Embryonic facial prominence (tissue), 1 donor: ENCODE results near the gene KIAA1958.

Experiments used
- DNase-seq: peaks from one replicate; pipeline ENCODE4 v3.0.0-alpha.2; 2016; ENCODE audit errors: extremely low spot score

The KIAA1958 gene

GRCh38 chr9:112605518-112605917 is 118.9 kb downstream of the KIAA1958 start:
- no peak for DNase-seq

- DNase-seq: no peak
Observed at GRCh38 chr9:112605963-112606699, 119.5 kb downstream of the KIAA1958 start.

- no peak for DNase-seq
Observed at GRCh38 chr9:112608851-112609250, 122.2 kb downstream of the KIAA1958 start.

DNA sequence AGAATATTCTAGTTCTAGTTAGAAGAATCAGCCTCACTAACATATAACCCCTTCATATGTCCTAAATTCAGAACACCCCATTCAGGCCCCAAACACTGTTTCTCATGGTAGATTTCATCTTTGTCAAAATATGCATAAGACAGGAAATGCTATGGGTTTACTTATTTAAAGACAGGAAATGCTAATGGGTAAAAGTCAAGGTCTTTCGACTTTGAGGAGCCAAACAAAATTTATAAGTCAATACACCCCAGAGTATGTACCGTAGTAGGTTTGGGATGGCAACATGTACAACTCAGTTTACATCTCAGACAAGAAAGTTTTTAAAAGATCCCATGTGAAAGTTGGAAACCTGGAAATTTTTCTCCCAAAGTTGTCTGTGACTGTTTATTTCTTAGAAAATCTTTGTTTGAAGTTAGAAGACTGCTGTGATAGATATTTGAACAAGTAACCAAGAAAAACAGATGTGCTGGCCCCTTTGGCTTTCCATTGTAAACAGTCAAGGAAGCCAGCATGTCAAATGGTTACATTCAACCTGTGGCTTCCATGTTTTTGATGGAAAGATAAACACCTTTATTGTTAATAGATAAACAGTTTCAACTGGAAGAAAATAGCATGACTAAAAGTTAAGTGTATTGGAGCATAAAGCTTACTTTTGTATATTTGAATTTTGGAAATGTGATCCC is 129.1 kb downstream of the KIAA1958 start:
- DNase-seq: no peak

DNA sequence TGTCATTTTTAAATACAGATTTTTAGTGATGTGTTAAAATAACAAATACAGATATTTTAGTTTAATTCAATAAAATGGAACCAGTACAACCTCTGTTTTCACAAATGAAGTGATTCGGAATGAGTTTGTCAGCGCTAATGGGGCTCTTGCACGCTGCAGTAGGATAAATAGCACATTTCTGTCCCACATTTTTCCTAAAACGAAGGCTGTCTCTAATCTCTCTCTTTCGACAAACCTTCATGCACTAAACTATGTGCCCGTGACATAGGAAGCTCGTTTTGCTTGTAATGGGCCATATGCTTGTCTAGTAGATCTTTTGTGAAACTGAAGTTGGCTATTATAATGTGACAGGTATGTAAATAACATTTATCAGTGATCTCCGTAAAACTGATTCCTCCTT is 130.7 kb downstream of the KIAA1958 start:
- no peak for DNase-seq

DNA sequence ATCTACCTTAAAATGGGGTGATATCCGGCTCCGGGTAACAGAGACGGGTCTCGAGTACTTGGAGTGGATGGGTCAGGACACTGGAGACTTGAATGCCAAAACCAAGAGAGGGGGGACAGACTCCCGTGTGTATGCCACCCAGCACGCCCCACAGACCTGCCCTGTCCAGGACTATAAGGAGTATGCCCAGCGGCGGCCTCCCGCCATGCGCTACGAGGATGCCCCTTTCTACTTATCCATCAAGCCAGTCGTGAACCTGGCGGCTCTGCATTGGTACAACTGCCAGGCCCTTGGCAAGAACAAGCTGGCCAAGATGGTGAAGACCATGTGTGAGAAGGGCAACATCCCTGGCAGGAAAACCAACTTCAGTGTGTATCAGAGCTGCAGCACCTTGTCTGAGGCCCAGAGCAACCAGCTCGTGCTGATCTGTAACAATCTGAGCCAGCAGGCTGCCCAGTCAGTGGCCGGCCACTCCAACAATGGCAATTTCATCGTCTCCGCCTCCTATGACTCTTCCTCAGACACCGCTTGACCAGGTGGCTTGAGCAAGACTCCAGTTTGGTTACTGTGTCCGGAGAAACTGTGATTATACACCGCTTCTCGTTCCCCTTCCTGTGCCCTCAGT is 131.9 kb downstream of the KIAA1958 start:
- DNase-seq: no peak

DNA sequence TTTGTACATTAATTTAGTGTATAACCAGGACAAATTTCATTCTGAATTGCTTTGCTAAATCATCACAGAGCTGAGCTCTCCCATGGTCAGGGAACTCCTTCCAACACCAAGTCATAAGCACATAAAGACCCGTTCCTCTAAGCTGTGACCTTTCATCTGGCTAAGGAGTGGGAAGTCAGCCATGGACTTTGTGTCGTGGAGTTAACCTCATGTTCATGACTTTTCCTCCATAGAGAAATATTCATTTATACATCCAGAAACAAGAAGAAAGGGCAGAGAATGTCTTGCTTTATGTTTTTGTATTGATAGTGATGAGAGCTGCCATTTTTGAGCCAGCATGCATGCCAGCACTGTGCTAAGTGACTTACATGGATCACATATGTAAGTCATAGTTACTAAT is 133.8 kb downstream of the KIAA1958 start:
- no peak for DNase-seq

- DNase-seq: no peak
Observed at GRCh38 chr9:112621018-112621655, 134.5 kb downstream of the KIAA1958 start.

DNA sequence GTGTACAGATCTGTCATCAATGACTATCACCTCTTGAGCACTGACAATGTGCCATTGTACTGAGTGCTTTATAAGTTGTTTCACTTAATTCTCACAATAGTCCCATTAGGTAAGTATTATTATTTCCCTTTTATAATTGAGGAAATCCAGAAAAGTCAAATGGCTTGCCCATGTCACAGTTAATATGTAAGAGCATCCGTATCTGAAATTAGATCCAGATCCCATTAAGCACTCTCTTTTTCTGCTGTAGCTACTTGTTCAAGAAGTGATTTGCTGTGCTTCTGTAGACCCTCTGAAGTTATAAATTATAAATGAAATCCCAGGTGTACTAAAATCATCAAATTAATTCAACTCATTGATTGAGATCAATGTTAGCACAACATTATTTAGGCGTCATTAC is 136.6 kb downstream of the KIAA1958 start:
- no peak for DNase-seq

DNA sequence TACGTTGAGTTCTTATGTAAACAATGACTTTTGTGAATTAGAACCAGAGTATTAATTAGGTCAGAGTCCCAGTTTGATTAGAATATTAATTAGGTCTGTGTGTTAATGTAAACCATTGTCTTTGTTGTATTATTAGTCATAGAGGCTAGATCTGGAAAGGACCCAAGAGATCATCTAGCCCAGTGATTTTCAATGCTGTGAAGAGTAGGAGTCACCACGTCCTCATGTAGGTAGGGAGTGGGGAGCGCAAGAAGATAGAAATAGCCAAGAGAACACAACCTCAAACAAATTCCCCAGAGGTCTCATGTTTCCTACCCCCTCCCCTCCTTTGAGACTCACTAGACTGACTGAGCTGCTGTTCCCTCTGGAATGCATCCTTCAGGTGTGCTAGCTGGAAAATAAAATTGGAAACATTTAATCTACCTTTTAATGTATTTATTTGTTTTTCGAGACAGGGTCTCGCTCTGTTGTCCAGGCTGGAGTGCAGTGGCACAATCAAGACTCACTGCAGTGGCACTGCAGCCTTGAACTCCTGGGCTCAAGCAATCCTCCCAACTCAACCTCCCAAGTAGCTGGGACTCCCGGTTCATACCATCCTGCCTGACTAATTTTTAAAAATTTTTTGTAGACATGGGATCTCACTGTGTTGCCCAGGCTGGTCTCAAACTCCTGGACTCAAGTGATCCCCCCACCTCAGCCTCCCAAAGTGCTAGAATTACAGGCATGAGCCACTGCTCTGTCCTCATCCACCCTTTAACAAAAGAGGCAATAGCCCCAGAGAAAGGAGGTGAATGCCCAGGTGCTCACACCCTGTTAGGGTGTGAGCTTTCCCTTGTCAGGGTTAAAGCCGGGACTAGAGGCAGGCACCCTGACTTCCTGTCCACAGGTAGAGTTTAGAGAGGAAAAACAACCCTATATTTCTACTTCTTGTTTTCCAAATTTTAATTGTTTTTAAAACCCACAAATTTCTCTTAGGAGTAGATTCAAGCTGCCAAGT is 138.4 kb downstream of the KIAA1958 start:
- no peak for DNase-seq

DNA sequence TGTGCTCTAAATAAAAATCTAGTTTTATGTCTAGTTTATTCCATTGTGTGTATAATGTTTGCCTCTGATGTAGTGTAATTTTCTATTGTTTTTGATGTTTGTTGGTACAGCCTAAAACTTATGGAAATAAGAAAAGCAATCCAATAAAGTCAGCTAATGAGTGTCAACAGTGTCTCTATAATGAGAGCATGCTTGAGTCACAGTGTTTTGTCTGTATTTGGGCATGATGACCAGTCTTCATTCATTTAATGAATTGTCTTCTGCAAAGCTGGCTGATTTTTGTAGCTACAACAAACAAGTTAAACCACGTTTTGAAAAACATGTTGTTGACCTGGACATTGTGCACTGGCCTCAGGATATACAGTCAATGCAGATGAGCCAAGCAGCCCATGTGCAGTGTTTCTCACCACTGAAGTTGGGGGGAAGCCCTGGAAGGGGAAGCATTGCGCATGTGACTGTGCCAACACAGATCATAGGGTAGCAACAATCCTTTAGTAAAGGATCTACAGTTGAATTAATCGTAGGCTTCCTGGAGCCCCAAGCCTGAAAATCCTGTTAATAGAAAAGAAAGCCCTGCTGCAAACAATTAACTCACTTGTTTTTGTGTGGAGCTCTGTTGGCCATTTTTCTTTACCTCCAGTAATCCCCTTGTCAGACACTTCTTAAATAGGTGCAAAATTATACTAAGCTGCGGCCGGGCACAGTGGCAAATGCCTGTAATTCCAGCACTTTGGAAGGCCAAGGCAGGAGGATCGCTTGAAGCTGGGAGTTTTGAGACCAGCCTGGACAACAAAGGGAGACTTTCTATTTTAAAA is 143.3 kb downstream of the KIAA1958 start:
- DNase-seq: no peak

- DNase-seq: no peak
Observed at GRCh38 chr9:112631313-112632070, 144.9 kb downstream of the KIAA1958 start.

GRCh38 chr9:112640311-112640710 is 153.7 kb downstream of the KIAA1958 start:
- no peak for DNase-seq

- DNase-seq: no peak
Observed at GRCh38 chr9:112642126-112642525, 155.5 kb downstream of the KIAA1958 start.

DNA sequence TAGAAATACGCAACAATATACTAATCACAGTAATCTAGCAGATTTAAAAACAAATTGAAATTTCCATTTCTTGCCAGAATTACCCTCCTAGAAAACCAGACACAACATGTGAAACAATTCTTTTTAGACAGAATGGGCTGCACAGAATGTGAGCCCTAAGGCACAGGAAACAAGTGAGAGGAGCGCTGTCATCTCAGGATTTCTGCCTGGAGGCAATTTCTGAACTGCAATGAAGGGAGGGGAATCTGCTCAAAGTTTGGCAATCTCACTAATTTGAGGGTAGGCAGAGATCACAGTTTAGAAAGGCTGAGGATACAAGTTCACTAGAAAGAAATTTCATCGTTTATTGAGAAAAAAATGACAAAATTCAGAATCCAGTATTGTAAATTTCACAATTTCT is 161.0 kb downstream of the KIAA1958 start:
- no peak for DNase-seq

- DNase-seq: no peak
Observed at GRCh38 chr9:112648624-112649023, 162.0 kb downstream of the KIAA1958 start.

GRCh38 chr9:112654282-112654681 is 167.7 kb downstream of the KIAA1958 start:
- DNase-seq: no peak

- DNase-seq: no peak
Observed at GRCh38 chr9:112655668-112656067, 169.0 kb downstream of the KIAA1958 start.

DNA sequence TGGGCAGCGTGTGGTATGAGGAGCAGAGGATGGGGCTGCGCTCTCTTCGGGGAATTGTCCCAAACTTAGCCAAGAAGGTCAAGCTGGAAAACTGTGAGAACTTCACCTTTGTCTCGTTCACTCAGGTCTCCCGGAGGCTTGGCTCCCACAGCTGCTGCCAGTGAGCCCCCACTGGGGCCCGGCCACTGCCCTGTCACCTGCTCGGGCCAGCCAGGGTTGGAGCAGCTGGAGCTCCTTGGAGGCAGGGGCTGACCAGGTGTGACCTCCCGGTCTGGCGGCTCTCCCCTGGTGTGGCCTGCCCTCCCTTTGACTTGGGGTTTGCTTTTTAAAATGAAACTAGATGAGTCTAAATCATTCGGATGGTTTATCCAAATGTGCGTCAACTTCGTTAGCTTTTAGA is 173.3 kb downstream of the KIAA1958 start:
- DNase-seq: no peak

- no peak for DNase-seq
Observed at GRCh38 chr9:112663681-112664080, 177.1 kb downstream of the KIAA1958 start.
